ENCODE results near the gene PDK2.

PDK2 gene

GRCh38 chr17:50051082-50051576, 44.0 kb upstream of the PDK2 start:
- H4K20me1 ChIP-seq (ENCODE audit: control insufficient read depth, insufficient read depth, low read depth, low read length) = no peaks in the 10 kb centered on the region
- peaks cover 10% of the 10 kb centered on the region for H3K27me3 ChIP-seq (ENCODE audit: control insufficient read depth, low read length)
- no peaks in the 10 kb centered on the region for H3K9me3 ChIP-seq (ENCODE audit: control insufficient read depth, insufficient read depth, low read length)
- no peak overlapping the region for H3K27ac ChIP-seq (ENCODE audit: low read depth, low read length)
- H3K4me1 ChIP-seq (ENCODE audit: control insufficient read depth, low read length) = peaks cover 7% of the 10 kb centered on the region
- no peaks in the 10 kb centered on the region for H3F3A ChIP-seq (ENCODE audit: control insufficient read depth, insufficient read depth)
- no peak for TF ChIP-seq CTCF (IDR thresholded peaks at IDR 0.05; ENCODE audit: low read depth, low read length, poor library complexity, severe bottlenecking)
- TF ChIP-seq EZH2phosphoT487 (IDR thresholded peaks at IDR 0.05; ENCODE audit: borderline replicate concordance, low read length) = no peak
- H3K79me2 ChIP-seq (ENCODE audit: control insufficient read depth, low read length) = no peaks in the 10 kb centered on the region
- no peak overlapping the region for H3K4me3 ChIP-seq (ENCODE audit: low read length)
- H3K36me3 ChIP-seq (ENCODE audit: control insufficient read depth, low read length) = no peaks in the 10 kb centered on the region
- H3K9me2 ChIP-seq (replicated peaks; ENCODE audit: control insufficient read depth, low read length) = no peaks in the 10 kb centered on the region
- no peak overlapping the region for H3K4me2 ChIP-seq (ENCODE audit: low read length)

- H3F3A ChIP-seq (ENCODE audit: control insufficient read depth, insufficient read depth) = no peaks in the 10 kb centered on the region
- H3K27me3 ChIP-seq (ENCODE audit: control insufficient read depth, low read length) = peaks cover 10% of the 10 kb centered on the region
- no peak overlapping the region for H3K27ac ChIP-seq (ENCODE audit: low read depth, low read length)
- no peaks in the 10 kb centered on the region for H3K79me2 ChIP-seq (ENCODE audit: control insufficient read depth, low read length)
- no peak for TF ChIP-seq CTCF (IDR thresholded peaks at IDR 0.05; ENCODE audit: low read depth, low read length, poor library complexity, severe bottlenecking)
- no peak for TF ChIP-seq EZH2phosphoT487 (IDR thresholded peaks at IDR 0.05; ENCODE audit: borderline replicate concordance, low read length)
- H3K9me3 ChIP-seq (ENCODE audit: control insufficient read depth, insufficient read depth, low read length) = no peaks in the 10 kb centered on the region
- H3K4me3 ChIP-seq (ENCODE audit: low read length) = no peak overlapping the region
- H3K4me1 ChIP-seq (ENCODE audit: control insufficient read depth, low read length) = peaks cover 7% of the 10 kb centered on the region
- H3K36me3 ChIP-seq (ENCODE audit: control insufficient read depth, low read length) = no peaks in the 10 kb centered on the region
- no peaks in the 10 kb centered on the region for H3K9me2 ChIP-seq (replicated peaks; ENCODE audit: control insufficient read depth, low read length)
- H4K20me1 ChIP-seq (ENCODE audit: control insufficient read depth, insufficient read depth, low read depth, low read length) = no peaks in the 10 kb centered on the region
- no peak overlapping the region for H3K4me2 ChIP-seq (ENCODE audit: low read length)
Observed at GRCh38 chr17:50051606-50052005, 43.5 kb upstream of the PDK2 start.

- peaks cover 14% of the 10 kb centered on the region for H3K4me1 ChIP-seq (ENCODE audit: control insufficient read depth, low read length)
- no peaks in the 10 kb centered on the region for H3F3A ChIP-seq (ENCODE audit: control insufficient read depth, insufficient read depth)
- TF ChIP-seq EZH2phosphoT487 (IDR thresholded peaks at IDR 0.05; ENCODE audit: borderline replicate concordance, low read length) (no peak), CTCF (IDR thresholded peaks at IDR 0.05; ENCODE audit: low read depth, low read length, poor library complexity, severe bottlenecking) (no peak)
- H3K27me3 ChIP-seq (ENCODE audit: control insufficient read depth, low read length) = peaks cover 10% of the 10 kb centered on the region
- no peaks in the 10 kb centered on the region for H3K9me3 ChIP-seq (ENCODE audit: control insufficient read depth, insufficient read depth, low read length)
- H3K79me2 ChIP-seq (ENCODE audit: control insufficient read depth, low read length) = no peaks in the 10 kb centered on the region
- H3K4me3 ChIP-seq (ENCODE audit: low read length) = no peak overlapping the region
- no peaks in the 10 kb centered on the region for H4K20me1 ChIP-seq (ENCODE audit: control insufficient read depth, insufficient read depth, low read depth, low read length)
- H3K36me3 ChIP-seq (ENCODE audit: control insufficient read depth, low read length) = no peaks in the 10 kb centered on the region
- H3K4me2 ChIP-seq (ENCODE audit: low read length) = no peak overlapping the region
- no peak overlapping the region for H3K27ac ChIP-seq (ENCODE audit: low read depth, low read length)
- H3K9me2 ChIP-seq (replicated peaks; ENCODE audit: control insufficient read depth, low read length) = no peaks in the 10 kb centered on the region
Observed at GRCh38 chr17:50052241-50052796, 42.8 kb upstream of the PDK2 start.
